COLO829 (cell line): Measurements from ENCODE around the gene CYP46A1.
A peak's percentile ranks its signal among the peaks of the same experiment; 100 is the strongest.
"Not testable (repeated sequence)": the region's sequence is repeated elsewhere in the genome, so short reads cannot be mapped to it uniquely, and the experiment has no call there.

Source experiments
- DNase-seq: peaks from one replicate; pipeline ENCODE4 v3.0.0; 2012; ENCODE audit warnings: low spot score

The CYP46A1 gene

GRCh38 chr14:99683619-99684409, at the start of gene CYP46A1:
CYP46A1 (plus strand) TSS chr14:99684298; CDS start chr14:99684418, 120 bp downstream.
- DNase-seq: peak; percentile 100

- DNase-seq: no peak
Observed at GRCh38 chr14:99634443-99634842, 49.7 kb upstream of the CYP46A1 start.

- no peak for DNase-seq
Observed at GRCh38 chr14:99635116-99635515, 49.0 kb upstream of the CYP46A1 start.

GRCh38 chr14:99636487-99636886, 47.6 kb upstream of the CYP46A1 start:
- DNase-seq: no peak

GRCh38 chr14:99637624-99638023, 46.5 kb upstream of the CYP46A1 start:
- no peak for DNase-seq

GRCh38 chr14:99642771-99643170, 41.3 kb upstream of the CYP46A1 start:
- DNase-seq: not testable (repeated sequence)

- DNase-seq: no peak
Observed at GRCh38 chr14:99643343-99643742, 40.8 kb upstream of the CYP46A1 start.

GRCh38 chr14:99644035-99644587, 40.0 kb upstream of the CYP46A1 start:
- no peak for DNase-seq

GRCh38 chr14:99644723-99645544, 39.2 kb upstream of the CYP46A1 start, which contains the start of gene HHIPL1:
HHIPL1 (plus strand) TSS chr14:99645129; CDS start chr14:99645208, 79 bp downstream.
- DNase-seq: no peak

GRCh38 chr14:99645545-99646505, 38.3 kb upstream of the CYP46A1 start:
- DNase-seq: no peak

- DNase-seq: no peak
Observed at GRCh38 chr14:99647411-99647810, 36.7 kb upstream of the CYP46A1 start.

- no peak for DNase-seq
Observed at GRCh38 chr14:99648027-99648784, 35.9 kb upstream of the CYP46A1 start.

- DNase-seq: no peak
Observed at GRCh38 chr14:99649219-99649618, 34.9 kb upstream of the CYP46A1 start.

- no peak for DNase-seq
Observed at GRCh38 chr14:99649643-99650042, 34.5 kb upstream of the CYP46A1 start.

- DNase-seq: no peak
Observed at GRCh38 chr14:99650189-99650588, 33.9 kb upstream of the CYP46A1 start.

GRCh38 chr14:99651953-99652746, 31.9 kb upstream of the CYP46A1 start:
- DNase-seq: no peak

GRCh38 chr14:99654235-99654985, 29.7 kb upstream of the CYP46A1 start:
- DNase-seq: no peak

- no peak for DNase-seq
Observed at GRCh38 chr14:99655521-99655920, 28.6 kb upstream of the CYP46A1 start.

GRCh38 chr14:99656171-99656570, 27.9 kb upstream of the CYP46A1 start:
- DNase-seq: no peak
